ENCODE results near the gene LRMDA.

- TF ChIP-seq CTCF (conservative IDR thresholded peaks at IDR 0.05; ENCODE audit: low read depth, low read length) = no peak
- TF ChIP-seq SMC3 (IDR thresholded peaks at IDR 0.05; ENCODE audit: low read depth, low read length) = no peak
- no peak for TF ChIP-seq POLR2A (IDR thresholded peaks at IDR 0.05; ENCODE audit: low read depth, low read length)
- no peak for TF ChIP-seq RAD21 (IDR thresholded peaks at IDR 0.05; ENCODE audit: low read length)
These were observed 447.2 kb downstream of the LRMDA start for GRCh38 chr10:75878586-75878985.

All from IMR-90 (cell line).